GM12878 (cell line): ENCODE data around the gene GPR68. TPM values are rescaled to one million over a fixed set of nuclear protein-coding genes. Genes with fewer than 3 reads are reported as not detected.

ENCODE experiments used
- ATAC-seq: fragments of 200-7000 bp; cut with Tn5 transposase; 3 replicates; pipeline ENCODE4 v1.9.1; 2020; ENCODE audit warnings: mild to moderate bottlenecking, moderate library complexity
- BruUV-seq: library from RNA; stranded (reverse); fragments of 400-500 nt; replicated peaks from 2 replicates; lab custom pipeline; 2021; lab: Mats Ljungman, UMichigan
- CTCF ChIA-PET: fragments of 300-600 bp; sonication (Branson Sonifier 250); formaldehyde crosslinking; extraction: SDS; loops from one replicate; lab custom pipeline; 2021; ENCODE audit warnings: inconsistent platforms; lab: Yijun Ruan, JAX
- POLR2A ChIA-PET: fragments of 350-600 bp; formaldehyde crosslinking; extraction: SDS; loops from one replicate; lab custom pipeline; 2021; ENCODE audit warnings: inconsistent platforms; lab: Charles Lee
- RAD21 ChIA-PET: fragments of 300-600 bp; sonication (Branson Sonifier 250); formaldehyde crosslinking; loops from one replicate; lab custom pipeline; 2023; ENCODE audit warnings: antibody characterized with exemption; ENCODE audit not compliant: unreplicated experiment; lab: Charles Lee
- SMC1A ChIA-PET: fragments of 300-600 bp; sonication (Branson Sonifier 250); formaldehyde crosslinking; loops from one replicate; lab custom pipeline; 2023; ENCODE audit not compliant: unreplicated experiment, uncharacterized antibody; lab: Charles Lee
- DNase-seq: peaks from one replicate; pipeline ENCODE4 v3.0.0-alpha.2; 2011; ENCODE audit warnings: low read depth, low spot score
- FAIRE-seq: peaks from 3 replicates; lab custom pipeline; 2011; peaks lifted over from hg19 to GRCh38; lab: Jason Lieb, UNC
- H2AFZ ChIP-seq: 2 replicates; pipeline ENCODE4 v1.6.0; 2011; ENCODE audit warnings: low read depth, low read length, control low read depth; ENCODE audit not compliant: control insufficient read depth
- H3K27ac ChIP-seq: 2 replicates; pipeline ENCODE4 v1.5.1; 2011; ENCODE audit warnings: control low read depth; ENCODE audit not compliant: control insufficient read depth, insufficient read depth
- H3K27me3 ChIP-seq, 2 experiments: replicated peaks in 1 of 2; 2 replicates each; pipeline versions ENCODE4 v1.6.0 to v1.6.1; 2011; ENCODE audit warnings: low read length in 1 of 2; ENCODE audit not compliant: control insufficient read depth in 2 of 2, insufficient read depth in 2 of 2
- H3K36me3 ChIP-seq, 2 experiments: 2 replicates each; pipeline ENCODE4 v1.5.1; 2011; ENCODE audit warnings: low read length in 1 of 2; ENCODE audit not compliant: control insufficient read depth in 2 of 2, insufficient read depth in 2 of 2
- H3K4me1 ChIP-seq: 2 replicates; pipeline ENCODE4 v1.6.1; 2011; ENCODE audit warnings: mild to moderate bottlenecking, low read length, moderate library complexity, mixed read lengths; ENCODE audit not compliant: control insufficient read depth, insufficient read depth
- H3K4me2 ChIP-seq: 2 replicates; pipeline ENCODE4 v1.6.0; 2011; ENCODE audit warnings: control low read depth; ENCODE audit not compliant: control insufficient read depth, insufficient read depth
- H3K4me3 ChIP-seq: fragments of 200-600 bp; sonication (generic); 2 replicates; pipeline ENCODE4 v1.5.1; 2016
- H3K79me2 ChIP-seq: 2 replicates; pipeline ENCODE4 v1.6.0; 2011; ENCODE audit warnings: low read length; ENCODE audit not compliant: control insufficient read depth, insufficient read depth
- H3K9ac ChIP-seq: 2 replicates; pipeline ENCODE4 v1.8.0; 2011; ENCODE audit warnings: low read length, control low read depth, mixed read lengths; ENCODE audit not compliant: control insufficient read depth, insufficient read depth
- H3K9me3 ChIP-seq: replicated peaks from 3 replicates; pipeline ENCODE4 v1.5.1; 2011; ENCODE audit warnings: mild to moderate bottlenecking, low read length; ENCODE audit not compliant: control insufficient read depth, insufficient read depth
- H4K20me1 ChIP-seq: 2 replicates; pipeline ENCODE4 v1.6.0; 2011; ENCODE audit not compliant: control insufficient read depth, insufficient read depth
- HCFC1 ChIP-seq: fragments of 150-350 bp; IDR thresholded peaks from 2 replicates; pipeline ENCODE4 v1.6.1; 2014; ENCODE audit warnings: low read length
- HSF1 ChIP-seq: fragments of 150-350 bp; IDR thresholded peaks from 2 replicates; pipeline ENCODE4 v1.6.1; 2014; ENCODE audit warnings: mild to moderate bottlenecking, low read depth, low read length
- NBN ChIP-seq: fragments of 450-650 bp; IDR thresholded peaks from 2 replicates; pipeline ENCODE4 v1.6.1; 2016
- SIX5 ChIP-seq: IDR thresholded peaks from 2 replicates; pipeline ENCODE4 v1.6.1; 2011; ENCODE audit warnings: mild to moderate bottlenecking, low read depth, low read length, moderate library complexity; ENCODE audit not compliant: severe bottlenecking
- WGBS: methylation state at CpG from one replicate; pipeline ENCODE4 v1.1.6; 2016; ENCODE audit warnings: low lambda C conversion rate; ENCODE audit not compliant: insufficient replicate concordance, insufficient coverage; ENCODE audit errors: missing lambda C conversion rate; 5-methylcytosine and 5-hydroxymethylcytosine counted together
- in situ Hi-C: fragments of 300-500 bp; cut with MboI; formaldehyde crosslinking; loops from 9 replicates; pipeline ENCODE4 v1.14.3; 2018; ENCODE audit warnings: mixed read lengths
- intact Hi-C: fragments of 100-400 bp; cut with micrococcal nuclease; formaldehyde crosslinking; loops from one replicate; pipeline ENCODE4 v1.14.2; 2022; ENCODE audit not compliant: unreplicated experiment
- polyA plus RNA-seq, 11 experiments: library from polyadenylated mRNA; depleted of rRNA in 4 of 11; unstranded in 6 of 11; stranded (reverse) in 5 of 11; fragments of >200 nt; fragmentation: Nextera tagmentation in 4 of 11; fragmentation: Illumina TruSeq in 1 of 11; extraction: Ambion mirVana in 4 of 11; extraction: Trizol in 1 of 11; gene quantifications; 1 replicate in 1 of 11; 2 replicates in 10 of 11; pipeline versions ENCODE4 v1.2.1 to v1.2.3, GENCODE V29; 2011 to 2016; ENCODE audit warnings: inconsistent platforms in 2 of 11, missing spikeins in 2 of 11, low read depth in 1 of 11
- total RNA-seq, 4 experiments: library from RNA; depleted of rRNA in 3 of 4; stranded (reverse); fragments of >200 nt in 3 of 4; fragmentation: Illumina TruSeq in 1 of 4; extraction: Trizol in 1 of 4; gene quantifications; 2 replicates each; pipeline versions ENCODE4 v1.2.1 to v1.2.3, GENCODE V29; 2013 to 2021
- TF ChIP-seq, protein P1 (sequence below): fragments of 450-650 bp; IDR thresholded peaks from 2 replicates; pipeline ENCODE4 v1.6.1; 2017; ENCODE audit warnings: antibody characterized with exemption, mild to moderate bottlenecking, moderate library complexity
- TF ChIP-seq, protein P2 (sequence below): fragments of 450-650 bp; conservative IDR thresholded peaks from 2 replicates; pipeline ENCODE4 v1.6.1; 2017; ENCODE audit warnings: mild to moderate bottlenecking, moderate library complexity
- TF ChIP-seq, protein P3 (sequence below): fragments of 450-650 bp; IDR thresholded peaks from 2 replicates; pipeline ENCODE4 v1.6.1; 2017; ENCODE audit warnings: borderline replicate concordance
- TF ChIP-seq, protein P4 (sequence below): IDR thresholded peaks from 2 replicates; pipeline ENCODE4 v1.6.1; 2012; ENCODE audit warnings: low read depth, low read length, improper control_type of control experiment

The GPR68 gene
- total and polyA plus RNA-seq, 10 of the 15 experiments (the other 5 are each of a cell fraction or from before 2014, with no cell fraction given): 0.06 to 3.4 (median 1.8) TPM

- TF ChIP-seq, protein P1, sequence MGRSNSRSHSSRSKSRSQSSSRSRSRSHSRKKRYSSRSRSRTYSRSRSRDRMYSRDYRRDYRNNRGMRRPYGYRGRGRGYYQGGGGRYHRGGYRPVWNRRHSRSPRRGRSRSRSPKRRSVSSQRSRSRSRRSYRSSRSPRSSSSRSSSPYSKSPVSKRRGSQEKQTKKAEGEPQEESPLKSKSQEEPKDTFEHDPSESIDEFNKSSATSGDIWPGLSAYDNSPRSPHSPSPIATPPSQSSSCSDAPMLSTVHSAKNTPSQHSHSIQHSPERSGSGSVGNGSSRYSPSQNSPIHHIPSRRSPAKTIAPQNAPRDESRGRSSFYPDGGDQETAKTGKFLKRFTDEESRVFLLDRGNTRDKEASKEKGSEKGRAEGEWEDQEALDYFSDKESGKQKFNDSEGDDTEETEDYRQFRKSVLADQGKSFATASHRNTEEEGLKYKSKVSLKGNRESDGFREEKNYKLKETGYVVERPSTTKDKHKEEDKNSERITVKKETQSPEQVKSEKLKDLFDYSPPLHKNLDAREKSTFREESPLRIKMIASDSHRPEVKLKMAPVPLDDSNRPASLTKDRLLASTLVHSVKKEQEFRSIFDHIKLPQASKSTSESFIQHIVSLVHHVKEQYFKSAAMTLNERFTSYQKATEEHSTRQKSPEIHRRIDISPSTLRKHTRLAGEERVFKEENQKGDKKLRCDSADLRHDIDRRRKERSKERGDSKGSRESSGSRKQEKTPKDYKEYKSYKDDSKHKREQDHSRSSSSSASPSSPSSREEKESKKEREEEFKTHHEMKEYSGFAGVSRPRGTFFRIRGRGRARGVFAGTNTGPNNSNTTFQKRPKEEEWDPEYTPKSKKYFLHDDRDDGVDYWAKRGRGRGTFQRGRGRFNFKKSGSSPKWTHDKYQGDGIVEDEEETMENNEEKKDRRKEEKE: no peak
- TF ChIP-seq, protein P2, sequence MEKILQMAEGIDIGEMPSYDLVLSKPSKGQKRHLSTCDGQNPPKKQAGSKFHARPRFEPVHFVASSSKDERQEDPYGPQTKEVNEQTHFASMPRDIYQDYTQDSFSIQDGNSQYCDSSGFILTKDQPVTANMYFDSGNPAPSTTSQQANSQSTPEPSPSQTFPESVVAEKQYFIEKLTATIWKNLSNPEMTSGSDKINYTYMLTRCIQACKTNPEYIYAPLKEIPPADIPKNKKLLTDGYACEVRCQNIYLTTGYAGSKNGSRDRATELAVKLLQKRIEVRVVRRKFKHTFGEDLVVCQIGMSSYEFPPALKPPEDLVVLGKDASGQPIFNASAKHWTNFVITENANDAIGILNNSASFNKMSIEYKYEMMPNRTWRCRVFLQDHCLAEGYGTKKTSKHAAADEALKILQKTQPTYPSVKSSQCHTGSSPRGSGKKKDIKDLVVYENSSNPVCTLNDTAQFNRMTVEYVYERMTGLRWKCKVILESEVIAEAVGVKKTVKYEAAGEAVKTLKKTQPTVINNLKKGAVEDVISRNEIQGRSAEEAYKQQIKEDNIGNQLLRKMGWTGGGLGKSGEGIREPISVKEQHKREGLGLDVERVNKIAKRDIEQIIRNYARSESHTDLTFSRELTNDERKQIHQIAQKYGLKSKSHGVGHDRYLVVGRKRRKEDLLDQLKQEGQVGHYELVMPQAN: no peak
Observed at GRCh38 chr14:91231446-91231845, 13.1 kb downstream of the GPR68 start (continued).

GRCh38 chr14:91230397-91231035 is 14.0 kb downstream of the GPR68 start:
- Histone ChIP-seq H3K9ac (peak overlapping the region; percentile 54; the same call in 1 of the 2 replicates), H3K27me3 (no peaks in the 10 kb centered on the region), H3K4me1 (peaks cover 53% of the 10 kb centered on the region), H3K9me3 (peaks cover 10% of the 10 kb centered on the region), H3K36me3 (peaks cover 0 to 8% of the 10 kb centered on the region in 2 experiments; a peak in 2 of 4 replicates), H3K4me2 (peak overlapping the region; percentile 73), H3K79me2 (no peaks in the 10 kb centered on the region; the same call in 1 of the 2 replicates), H3K4me3 (no peak overlapping the region), H2AFZ (no peak overlapping the region), H3K27ac (peak overlapping the region; percentile 92), H4K20me1 (no peaks in the 10 kb centered on the region)
- ChIA-PET POLR2A (interaction anchor here (0.7 to 4.6 kb wide), 2 partner anchors 9 to 13 kb away, joined by 3 to 108 read pairs; partner anchors contain the start of gene GPR68), RAD21 (interaction anchor here (5.5 kb wide), 1 partner anchor 12 kb away, joined by 90 read pairs; the partner anchor contains the start of gene GPR68), CTCF (interaction anchor here (4.7 kb wide), 1 partner anchor 11 kb away, joined by 59 read pairs; the partner anchor contains the start of gene GPR68), SMC1A (interaction anchor here (5.5 to 5.7 kb wide), 2 partner anchors 11 to 20 kb away, joined by 81 to 142 read pairs; partner anchors contain the start of gene GPR68)
- intact Hi-C loops (no loop called here), in situ Hi-C loops (no loop called here)
- FAIRE-seq (no peak), ATAC-seq (no peak), DNase-seq (no peak)
- WGBS: 39% methylated on average over 4 of the region's 4 CpGs
- BruUV-seq: no TSS peak
- no peak for TF ChIP-seq NBN
- TF ChIP-seq HSF1: no peak
- TF ChIP-seq, protein P3, sequence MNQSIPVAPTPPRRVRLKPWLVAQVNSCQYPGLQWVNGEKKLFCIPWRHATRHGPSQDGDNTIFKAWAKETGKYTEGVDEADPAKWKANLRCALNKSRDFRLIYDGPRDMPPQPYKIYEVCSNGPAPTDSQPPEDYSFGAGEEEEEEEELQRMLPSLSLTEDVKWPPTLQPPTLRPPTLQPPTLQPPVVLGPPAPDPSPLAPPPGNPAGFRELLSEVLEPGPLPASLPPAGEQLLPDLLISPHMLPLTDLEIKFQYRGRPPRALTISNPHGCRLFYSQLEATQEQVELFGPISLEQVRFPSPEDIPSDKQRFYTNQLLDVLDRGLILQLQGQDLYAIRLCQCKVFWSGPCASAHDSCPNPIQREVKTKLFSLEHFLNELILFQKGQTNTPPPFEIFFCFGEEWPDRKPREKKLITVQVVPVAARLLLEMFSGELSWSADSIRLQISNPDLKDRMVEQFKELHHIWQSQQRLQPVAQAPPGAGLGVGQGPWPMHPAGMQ: no peak
- TF ChIP-seq, protein P4, sequence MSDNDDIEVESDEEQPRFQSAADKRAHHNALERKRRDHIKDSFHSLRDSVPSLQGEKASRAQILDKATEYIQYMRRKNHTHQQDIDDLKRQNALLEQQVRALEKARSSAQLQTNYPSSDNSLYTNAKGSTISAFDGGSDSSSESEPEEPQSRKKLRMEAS: no peak
- peak; percentile 43 for TF ChIP-seq SIX5
- TF ChIP-seq, protein P1: no peak
- TF ChIP-seq HCFC1: peak; percentile 43; the same call in 1 of the 2 replicates
